Muscle of leg (tissue), 11 donors: ENCODE measurements around the gene USP1. TPM values are rescaled to one million over a fixed set of nuclear protein-coding genes. Genes with fewer than 3 reads are reported as not detected.
A peak's percentile ranks its signal among the peaks of the same experiment; 100 is the strongest.

Experiments used
- DNase-seq: peaks from one replicate; pipeline ENCODE4 v3.0.0; 2013
- H3K27ac ChIP-seq: one replicate; pipeline ENCODE4 v1.5.1; 2013; ENCODE audit warnings: mild to moderate bottlenecking, low read length, control low read depth
- H3K27me3 ChIP-seq: one replicate; pipeline ENCODE4 v1.6.1; 2013; ENCODE audit warnings: low read length; ENCODE audit not compliant: control insufficient read depth, insufficient read depth
- H3K36me3 ChIP-seq: one replicate; pipeline ENCODE4 v1.6.1; 2013; ENCODE audit warnings: low read length; ENCODE audit not compliant: control insufficient read depth, insufficient read depth
- H3K4me1 ChIP-seq: one replicate; pipeline ENCODE4 v1.6.1; 2013; ENCODE audit warnings: low read length; ENCODE audit not compliant: control insufficient read depth, insufficient read depth
- H3K4me3 ChIP-seq: one replicate; pipeline ENCODE4 v1.5.1; 2013; ENCODE audit warnings: low read length, control low read depth
- H3K9me3 ChIP-seq: replicated peaks from 2 replicates; pipeline ENCODE4 v1.6.1; 2013; ENCODE audit warnings: low read depth, low read length; ENCODE audit not compliant: control insufficient read depth
- WGBS: methylation state at CpG from one replicate; pipeline ENCODE4 v1.1.5; 2013; ENCODE audit warnings: missing lambda C conversion rate; ENCODE audit not compliant: insufficient coverage; 5-methylcytosine and 5-hydroxymethylcytosine counted together
- polyA plus RNA-seq, 8 donors: library from polyadenylated mRNA; unstranded; fragments of 120-200 nt; gene quantifications; one replicate each; pipeline versions ENCODE4 v1.2.1 to v1.2.3, GENCODE V29; 2013; ENCODE audit warnings: inconsistent platforms in 1 of 8, low replicate concordance in 1 of 8; ENCODE audit not compliant: insufficient read length in 8 of 8, insufficient read depth in 1 of 8
- total RNA-seq: library from RNA; stranded (reverse); fragments of 120-200 nt; gene quantifications from one replicate; pipeline ENCODE4 v1.2.4, GENCODE V29; 2013

USP1 gene
- total and polyA plus RNA-seq, 9 donors = 32.3 to 51.8 (median 42.0) TPM

GRCh38 chr1:62397301-62397700 is 39.5 kb upstream of the USP1 start:
- no peak for DNase-seq
- Histone ChIP-seq H3K4me3 (no peak overlapping the region), H3K4me1 (peaks cover 2% of the 10 kb centered on the region), H3K27ac (no peak overlapping the region), H3K9me3 (no peaks in the 10 kb centered on the region), H3K27me3 (no peaks in the 10 kb centered on the region), H3K36me3 (no peaks in the 10 kb centered on the region)
- 89% methylated on average over 1 of the region's 3 CpGs for WGBS

- H3K27me3 ChIP-seq = no peaks in the 10 kb centered on the region
- peaks cover 2% of the 10 kb centered on the region for H3K4me1 ChIP-seq
- WGBS = no CpG with 5 or more reads among the region's 8 CpGs
- DNase-seq = no peak
- H3K4me3 ChIP-seq = no peak overlapping the region
- H3K27ac ChIP-seq = no peak overlapping the region
- no peaks in the 10 kb centered on the region for H3K9me3 ChIP-seq
- H3K36me3 ChIP-seq = no peaks in the 10 kb centered on the region
Measured at GRCh38 chr1:62398377-62398776, 38.5 kb upstream of the USP1 start.

GRCh38 chr1:62401034-62401760 is 35.7 kb upstream of the USP1 start:
- H3K36me3 ChIP-seq = no peaks in the 10 kb centered on the region
- H3K27me3 ChIP-seq = no peaks in the 10 kb centered on the region
- 80% methylated on average over 1 of the region's 5 CpGs for WGBS
- no peak overlapping the region for H3K4me3 ChIP-seq
- H3K9me3 ChIP-seq = no peaks in the 10 kb centered on the region
- DNase-seq = no peak
- no peaks in the 10 kb centered on the region for H3K4me1 ChIP-seq
- no peak overlapping the region for H3K27ac ChIP-seq

- no peaks in the 10 kb centered on the region for H3K4me1 ChIP-seq
- DNase-seq = no peak
- no peaks in the 10 kb centered on the region for H3K36me3 ChIP-seq
- H3K9me3 ChIP-seq = no peaks in the 10 kb centered on the region
- no CpG with 5 or more reads among the region's 2 CpGs for WGBS
- no peak overlapping the region for H3K4me3 ChIP-seq
- H3K27ac ChIP-seq = no peak overlapping the region
- H3K27me3 ChIP-seq = no peaks in the 10 kb centered on the region
Measured at GRCh38 chr1:62405247-62405646, 31.6 kb upstream of the USP1 start.

GRCh38 chr1:62406576-62406975 is 30.3 kb upstream of the USP1 start:
- Histone ChIP-seq H3K9me3 (no peaks in the 10 kb centered on the region), H3K27ac (no peak overlapping the region), H3K4me3 (no peak overlapping the region), H3K4me1 (no peaks in the 10 kb centered on the region), H3K36me3 (no peaks in the 10 kb centered on the region), H3K27me3 (no peaks in the 10 kb centered on the region)
- no CpG with 5 or more reads among the region's 3 CpGs for WGBS
- DNase-seq = no peak

- peak; percentile 80 for DNase-seq
- WGBS = 79% methylated on average over 10 of the region's 12 CpGs
Measured at GRCh38 chr1:62407398-62408009, 29.3 kb upstream of the USP1 start.

GRCh38 chr1:62415687-62416086 is 21.2 kb upstream of the USP1 start:
- Histone ChIP-seq H3K36me3 (no peaks in the 10 kb centered on the region), H3K4me1 (no peaks in the 10 kb centered on the region), H3K9me3 (no peaks in the 10 kb centered on the region), H3K4me3 (no peak overlapping the region), H3K27ac (no peak overlapping the region), H3K27me3 (no peaks in the 10 kb centered on the region)
- WGBS = 100% methylated on average over 1 of the region's 8 CpGs
- DNase-seq = no peak

More at GRCh38 chr1:62407398-62408009, 29.3 kb upstream of the USP1 start:
- no peak overlapping the region for H3K27ac ChIP-seq
- no peaks in the 10 kb centered on the region for H3K27me3 ChIP-seq
- no peaks in the 10 kb centered on the region for H3K36me3 ChIP-seq
- H3K4me3 ChIP-seq = no peak overlapping the region
- no peaks in the 10 kb centered on the region for H3K4me1 ChIP-seq
- no peaks in the 10 kb centered on the region for H3K9me3 ChIP-seq

- Histone ChIP-seq H3K4me1 (no peaks in the 10 kb centered on the region), H3K4me3 (no peak overlapping the region), H3K27me3 (no peaks in the 10 kb centered on the region), H3K36me3 (no peaks in the 10 kb centered on the region), H3K27ac (no peak overlapping the region), H3K9me3 (no peaks in the 10 kb centered on the region)
- no CpG with 5 or more reads among the region's 2 CpGs for WGBS
- no peak for DNase-seq
Measured at GRCh38 chr1:62417351-62417999, 19.4 kb upstream of the USP1 start.

GRCh38 chr1:62420214-62420613 is 16.6 kb upstream of the USP1 start:
- Histone ChIP-seq H3K9me3 (no peaks in the 10 kb centered on the region), H3K4me1 (no peaks in the 10 kb centered on the region), H3K4me3 (no peak overlapping the region), H3K36me3 (no peaks in the 10 kb centered on the region), H3K27me3 (no peaks in the 10 kb centered on the region), H3K27ac (no peak overlapping the region)
- WGBS = no CpG with 5 or more reads among the region's 1 CpG
- DNase-seq = no peak

- Histone ChIP-seq H3K27ac (no peak overlapping the region), H3K9me3 (no peaks in the 10 kb centered on the region), H3K4me3 (no peak overlapping the region), H3K27me3 (no peaks in the 10 kb centered on the region), H3K36me3 (no peaks in the 10 kb centered on the region), H3K4me1 (no peaks in the 10 kb centered on the region)
- 85% methylated on average over 8 of the region's 14 CpGs for WGBS
- no peak for DNase-seq
Measured at GRCh38 chr1:62423580-62424242, 13.1 kb upstream of the USP1 start.
